ENCODE measurements around the gene SERPIND1.

GRCh38 chr22:20792966-20793728 is 19.2 kb downstream of the SERPIND1 start:
- TF ChIP-seq GLIS3 (CRISPR knock-in tag; IDR thresholded peaks at IDR 0.05) (no peak), ARNTL (CRISPR knock-in tag; IDR thresholded peaks at IDR 0.05; ENCODE audit: borderline replicate concordance, low read depth) (no peak), CSRNP3 (CRISPR knock-in tag; IDR thresholded peaks at IDR 0.05) (no peak), CREB5 (CRISPR knock-in tag; IDR thresholded peaks at IDR 0.05; ENCODE audit: low read depth) (no peak), TCF4 (CRISPR knock-in tag; IDR thresholded peaks at IDR 0.05; ENCODE audit: borderline replicate concordance) (no peak), ZNF8 (CRISPR knock-in tag; IDR thresholded peaks at IDR 0.05) (no peak), ZFP30 (CRISPR knock-in tag; IDR thresholded peaks at IDR 0.05) (no peak), SNAI2 (CRISPR knock-in tag; IDR thresholded peaks at IDR 0.05) (no peak)
